HepG2 (cell line): ENCODE results near the gene OR13J1. TPM values are rescaled to one million over a fixed set of nuclear protein-coding genes. Genes with fewer than 3 reads are reported as not detected.
A peak's percentile ranks its signal among the peaks of the same experiment; 100 is the strongest.

Experiments
- ARID5B ChIP-seq: IDR thresholded peaks from 2 replicates; pipeline ENCODE4 v1.4.0; 2020; ENCODE audit warnings: mild to moderate bottlenecking, missing genetic modification reagents
- CTCF ChIP-seq: sonication (generic); formaldehyde crosslinking; IDR thresholded peaks from 2 replicates; pipeline ENCODE4 v1.5.0; 2020; ENCODE audit warnings: mild to moderate bottlenecking, missing genetic modification reagents, moderate library complexity
- GABPB1 ChIP-seq: IDR thresholded peaks from 2 replicates; pipeline ENCODE4 v1.6.1; 2016; ENCODE audit warnings: mild to moderate bottlenecking, missing genetic modification reagents, moderate library complexity, missing compliant biosample characterization
- GFI1 ChIP-seq: sonication (generic); formaldehyde crosslinking; IDR thresholded peaks from 2 replicates; pipeline ENCODE4 v1.5.0; 2020; ENCODE audit warnings: missing genetic modification reagents, mild to moderate bottlenecking, borderline replicate concordance
- HNF4G ChIP-seq, 2 experiments: sonication (generic) in 1 of 2; formaldehyde crosslinking in 1 of 2; IDR thresholded peaks; 2 replicates each; pipeline versions ENCODE4 v1.4.0 to v1.6.1; 2011 to 2020; ENCODE audit warnings: borderline replicate concordance in 2 of 2, low read depth in 2 of 2, mild to moderate bottlenecking in 2 of 2, low read length in 1 of 2, missing genetic modification reagents in 1 of 2, moderate library complexity in 1 of 2
- JDP2 ChIP-seq: sonication (generic); formaldehyde crosslinking; IDR thresholded peaks from 2 replicates; pipeline ENCODE4 v1.8.1; 2022; ENCODE audit warnings: missing genetic modification reagents, borderline replicate concordance
- MLLT10 ChIP-seq: sonication (generic); formaldehyde crosslinking; IDR thresholded peaks from 2 replicates; pipeline ENCODE4 v1.4.0; 2020; ENCODE audit warnings: missing genetic modification reagents
- PAF1 ChIP-seq: IDR thresholded peaks from 2 replicates; pipeline ENCODE4 v1.6.1; 2016; ENCODE audit warnings: missing genetic modification reagents, missing compliant biosample characterization
- PHF20 ChIP-seq: sonication (generic); formaldehyde crosslinking; IDR thresholded peaks from 2 replicates; pipeline ENCODE4 v1.5.0; 2020; ENCODE audit warnings: mild to moderate bottlenecking, missing genetic modification reagents
- PRDM4 ChIP-seq: sonication (generic); formaldehyde crosslinking; IDR thresholded peaks from 2 replicates; pipeline ENCODE4 v1.9.0; 2021; ENCODE audit warnings: missing genetic modification reagents, borderline replicate concordance
- SNAPC2 ChIP-seq: sonication (generic); formaldehyde crosslinking; IDR thresholded peaks from 2 replicates; pipeline ENCODE4 v1.8.1; 2022; ENCODE audit warnings: mild to moderate bottlenecking, missing genetic modification reagents
- TRIM24 ChIP-seq: sonication (generic); formaldehyde crosslinking; IDR thresholded peaks from 2 replicates; pipeline ENCODE4 v1.8.0; 2022; ENCODE audit warnings: mild to moderate bottlenecking, missing genetic modification reagents
- ZBTB33 ChIP-seq: sonication (generic); formaldehyde crosslinking; IDR thresholded peaks from 2 replicates; pipeline ENCODE4 v1.4.0; 2020; ENCODE audit warnings: missing genetic modification reagents
- ZFX ChIP-seq: sonication (generic); formaldehyde crosslinking; IDR thresholded peaks from 2 replicates; pipeline ENCODE4 v1.4.0; 2020; ENCODE audit warnings: mild to moderate bottlenecking, low read depth, missing genetic modification reagents, moderate library complexity
- ZMAT5 ChIP-seq: sonication (generic); formaldehyde crosslinking; IDR thresholded peaks from 2 replicates; pipeline ENCODE4 v1.5.0; 2020; ENCODE audit warnings: mild to moderate bottlenecking, low read depth, missing genetic modification reagents, borderline replicate concordance
- ZNF160 ChIP-seq: sonication (generic); formaldehyde crosslinking; IDR thresholded peaks from 2 replicates; pipeline ENCODE4 v1.8.0; 2022; ENCODE audit warnings: mild to moderate bottlenecking, inconsistent platforms, missing genetic modification reagents
- polyA plus RNA-seq, 8 experiments: library from polyadenylated mRNA; depleted of rRNA in 3 of 8; stranded (reverse) in 7 of 8; unstranded in 1 of 8; fragments of >200 nt; fragmentation: Illumina TruSeq in 4 of 8; extraction: Trizol in 4 of 8; gene quantifications; 2 replicates each; pipeline versions ENCODE4 v1.2.1 to v1.2.3, GENCODE V29; 2011 to 2016; ENCODE audit warnings: low read depth in 4 of 8, missing spikeins in 1 of 8, mixed read lengths in 1 of 8; ENCODE audit not compliant: insufficient read depth in 1 of 8
- total RNA-seq, 5 experiments: library from RNA; depleted of rRNA; stranded (reverse); fragments of >200 nt; fragmentation: Illumina TruSeq; extraction: Trizol; gene quantifications; 2 replicates each; pipeline ENCODE4 v1.2.3, GENCODE V29; 2016; ENCODE audit warnings: low read depth in 1 of 5

Gene OR13J1
- total and polyA plus RNA-seq, 2 of the 13 experiments (the other 11 are each of a cell fraction or from before 2014, with no cell fraction given) = not detected

GRCh38 chr9:35905912-35906679, 35.9 kb upstream of the OR13J1 start, which contains the start of gene HRCT1 (continued):
- peak; percentile 67 for TF ChIP-seq ARID5B (CRISPR knock-in tag)
- TF ChIP-seq PHF20 (CRISPR knock-in tag) = no peak
- no peak for TF ChIP-seq PRDM4 (CRISPR knock-in tag)
- no peak for TF ChIP-seq ZMAT5 (CRISPR knock-in tag)
- TF ChIP-seq GABPB1 (CRISPR knock-in tag) = peak; percentile 54; the same call in 1 of the 2 replicates
- no peak for TF ChIP-seq TRIM24
- peak; percentile 82; the same call in 1 of the 2 replicates for TF ChIP-seq HNF4G (IDR thresholded peaks at IDR 0.05; ENCODE audit: borderline replicate concordance, low read depth, low read length)
- TF ChIP-seq HNF4G (CRISPR knock-in tag; IDR thresholded peaks at IDR 0.05; ENCODE audit: borderline replicate concordance, low read depth) = peak; percentile 57; the same call in 1 of the 2 replicates
- TF ChIP-seq GFI1 (CRISPR knock-in tag) = no peak
- no peak for TF ChIP-seq CTCF (CRISPR knock-in tag)
- no peak for TF ChIP-seq ZNF160 (CRISPR knock-in tag)
- TF ChIP-seq SNAPC2 = no peak
- TF ChIP-seq JDP2 = no peak
- TF ChIP-seq MLLT10 (CRISPR knock-in tag) = no peak
- no peak for TF ChIP-seq PAF1 (CRISPR knock-in tag)
- no peak for TF ChIP-seq ZBTB33 (CRISPR knock-in tag)
- peak; percentile 84 for TF ChIP-seq ZFX (CRISPR knock-in tag)
